HG02759 (cell line): ENCODE data around the gene TRHDE.

Experiments used
- ATAC-seq: cut with Tn5 transposase; IDR thresholded peaks from one replicate; pipeline ENCODE4 v1.9.1; 2021; ENCODE audit warnings: mild to moderate bottlenecking, moderate library complexity; ENCODE audit not compliant: unreplicated experiment

TRHDE gene

DNA sequence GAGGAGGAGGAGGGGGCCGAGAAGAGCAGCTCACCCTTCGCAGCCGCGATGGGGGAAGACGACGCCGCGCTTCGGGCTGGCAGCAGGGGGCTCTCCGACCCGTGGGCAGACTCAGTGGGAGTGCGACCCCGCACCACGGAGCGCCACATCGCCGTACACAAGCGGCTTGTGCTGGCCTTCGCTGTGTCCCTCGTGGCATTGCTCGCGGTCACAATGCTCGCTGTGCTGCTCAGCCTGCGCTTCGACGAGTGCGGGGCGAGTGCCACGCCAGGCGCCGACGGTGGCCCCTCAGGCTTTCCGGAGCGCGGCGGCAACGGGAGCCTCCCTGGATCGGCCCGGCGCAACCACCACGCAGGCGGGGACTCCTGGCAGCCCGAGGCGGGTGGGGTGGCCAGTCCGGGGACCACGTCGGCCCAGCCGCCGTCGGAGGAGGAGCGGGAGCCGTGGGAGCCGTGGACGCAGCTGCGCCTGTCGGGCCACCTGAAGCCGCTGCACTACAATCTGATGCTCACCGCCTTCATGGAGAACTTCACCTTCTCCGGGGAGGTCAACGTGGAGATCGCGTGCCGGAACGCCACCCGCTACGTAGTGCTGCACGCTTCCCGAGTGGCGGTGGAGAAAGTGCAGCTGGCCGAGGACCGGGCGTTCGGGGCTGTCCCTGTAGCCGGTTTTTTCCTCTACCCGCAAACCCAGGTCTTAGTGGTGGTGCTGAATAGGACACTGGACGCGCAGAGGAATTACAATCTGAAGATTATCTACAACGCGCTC lies 745 bp downstream of the TRHDE start:
- no peak for ATAC-seq

DNA sequence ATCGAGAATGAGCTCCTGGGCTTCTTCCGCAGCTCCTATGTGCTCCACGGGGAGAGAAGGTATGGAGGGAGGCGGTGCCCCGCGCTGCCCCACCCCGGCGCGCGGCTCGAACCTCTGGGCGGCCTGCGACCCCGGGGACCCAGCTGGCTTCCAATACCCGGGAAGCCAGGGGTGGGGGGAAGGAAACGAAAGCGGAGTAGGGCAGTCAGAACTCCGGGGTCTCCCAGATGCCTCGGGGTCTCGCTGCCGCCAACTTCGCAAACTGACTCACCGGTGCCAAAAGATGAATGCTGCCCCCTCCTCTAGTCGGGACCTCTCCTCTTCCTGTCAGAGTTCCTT lies 1.3 kb downstream of the TRHDE start:
- no peak for ATAC-seq

GRCh38 chr12:72273851-72274351 lies 1.7 kb downstream of the TRHDE start:
- no peak for ATAC-seq

DNA sequence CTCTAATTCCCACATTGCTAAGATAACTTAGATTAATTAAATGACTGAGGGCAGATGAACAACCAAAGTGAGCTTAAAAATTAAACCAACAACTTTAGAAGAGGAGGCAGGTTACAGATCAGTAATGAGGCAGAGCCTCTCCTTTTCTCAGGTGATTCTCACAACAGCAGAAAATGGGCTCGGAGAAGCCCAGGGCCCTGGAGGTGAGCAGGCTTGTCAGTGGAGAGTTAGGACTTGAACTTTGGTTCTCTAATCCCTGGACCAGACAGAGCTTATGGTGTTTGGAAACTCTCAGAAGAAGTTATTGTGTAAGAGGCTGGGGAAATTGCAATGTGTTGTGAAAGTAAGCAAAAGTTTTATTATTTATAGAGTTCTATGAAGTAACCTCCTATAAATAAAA lies 2.8 kb downstream of the TRHDE start:
- ATAC-seq, result no peak

GRCh38 chr12:72275526-72275925 lies 3.4 kb downstream of the TRHDE start:
- ATAC-seq, result no peak

DNA sequence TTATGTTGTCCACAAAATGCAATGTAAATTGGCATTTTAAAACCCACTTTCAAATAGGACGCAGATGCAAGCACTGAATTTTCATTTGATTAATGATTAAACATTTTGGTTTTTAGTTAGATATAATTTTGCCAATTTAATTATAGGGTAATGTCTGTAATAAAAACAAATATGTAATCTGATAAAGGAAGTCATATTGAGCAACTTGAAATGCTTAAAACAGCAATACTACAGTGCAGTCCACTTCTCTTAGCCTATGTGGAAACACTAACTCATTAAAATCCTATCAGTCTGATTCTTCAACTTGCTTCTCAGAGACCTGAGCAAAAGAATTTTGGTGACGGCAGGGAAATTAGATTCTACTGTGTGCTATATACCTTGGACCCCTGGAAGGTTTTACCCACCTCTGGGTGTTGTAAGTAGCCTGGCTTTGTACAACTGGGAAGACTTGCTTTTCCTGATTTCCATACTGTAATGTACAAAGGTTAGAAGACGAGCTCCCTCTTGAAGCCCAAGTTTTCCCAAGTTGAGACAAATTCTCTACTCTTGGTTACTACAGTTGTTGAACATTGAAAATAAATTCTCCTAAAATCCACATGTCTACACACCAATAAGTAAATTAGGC lies 4.1 kb downstream of the TRHDE start:
- ATAC-seq, result no peak

- no peak for ATAC-seq
Observed at GRCh38 chr12:72277415-72277814, 5.2 kb downstream of the TRHDE start.

DNA sequence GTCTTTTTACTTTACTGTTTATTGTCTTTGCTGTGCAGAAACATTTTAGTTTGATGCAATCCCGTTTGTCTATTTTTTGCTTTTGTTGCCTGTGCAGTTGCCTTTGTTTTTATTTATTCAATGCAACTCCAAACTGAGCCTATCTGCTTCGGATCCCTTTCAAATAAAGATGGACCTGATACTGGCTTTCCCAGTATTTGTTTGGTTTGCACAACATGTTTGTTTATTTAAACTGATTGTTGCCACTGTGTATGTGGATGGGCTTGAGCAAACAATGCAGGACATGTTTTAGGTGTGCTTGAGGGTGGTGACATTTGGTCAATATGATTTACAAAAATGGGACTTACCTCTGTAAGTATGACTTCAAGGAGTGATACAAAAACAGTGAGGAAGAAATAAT lies 6.7 kb downstream of the TRHDE start:
- no peak for ATAC-seq

DNA sequence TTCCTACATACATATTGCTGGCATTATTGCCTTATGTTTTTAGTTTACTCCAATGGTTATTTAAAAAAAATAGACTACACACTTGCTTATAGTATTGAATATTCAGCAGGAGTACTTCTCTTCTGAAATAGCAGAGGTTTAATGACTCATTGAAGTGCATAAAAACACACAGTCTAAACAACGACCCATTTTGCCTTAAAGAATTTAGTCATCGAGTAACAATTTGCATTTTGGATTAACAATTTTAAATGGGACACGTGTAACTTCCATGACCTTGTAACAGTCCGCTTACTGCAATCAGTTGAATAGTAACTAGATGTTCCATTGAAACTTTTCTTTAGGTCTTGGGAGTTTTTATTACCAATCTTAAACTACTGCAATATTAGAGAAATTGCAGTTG lies 9.0 kb downstream of the TRHDE start:
- no peak for ATAC-seq

DNA sequence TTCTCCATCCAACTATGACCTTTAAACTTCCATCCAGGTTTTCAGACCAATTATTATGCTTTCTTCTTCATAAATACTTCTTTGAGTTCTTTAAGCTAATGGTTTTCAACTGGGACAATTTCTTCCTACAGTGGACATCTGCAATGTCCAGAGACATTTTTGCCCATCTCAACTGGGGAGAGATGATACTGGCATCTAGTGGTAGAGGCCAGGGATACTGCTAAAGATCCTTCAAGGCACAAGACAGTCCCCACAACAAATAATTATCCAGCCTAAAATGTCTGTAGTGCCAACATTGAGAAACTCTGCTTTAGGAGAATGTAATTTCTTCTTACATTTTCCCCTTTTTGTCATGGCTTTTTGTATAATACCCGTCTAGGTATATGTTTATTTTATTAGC lies 10.6 kb downstream of the TRHDE start:
- no peak for ATAC-seq

DNA sequence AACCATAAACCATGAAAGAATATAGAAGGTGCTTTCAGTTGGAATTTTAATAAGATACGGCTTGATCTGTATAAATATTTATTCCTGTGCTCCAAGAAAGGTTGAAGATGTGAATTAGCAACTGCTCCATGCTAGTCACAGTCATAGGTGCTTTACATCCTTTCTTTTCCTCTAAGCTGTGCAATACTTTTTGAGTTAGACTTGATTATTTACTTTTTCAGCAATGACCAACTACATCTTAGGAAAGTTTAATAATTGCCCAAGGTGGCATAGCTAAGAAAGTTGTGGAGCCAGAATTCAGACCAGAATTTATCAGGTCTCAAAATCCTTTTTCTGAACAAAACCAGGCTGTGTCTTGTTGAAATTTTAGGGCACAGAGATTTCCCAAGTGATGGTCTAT lies 13.7 kb downstream of the TRHDE start:
- ATAC-seq, result no peak

- no peak for ATAC-seq
Observed at GRCh38 chr12:72286526-72286925, 14.4 kb downstream of the TRHDE start.

DNA sequence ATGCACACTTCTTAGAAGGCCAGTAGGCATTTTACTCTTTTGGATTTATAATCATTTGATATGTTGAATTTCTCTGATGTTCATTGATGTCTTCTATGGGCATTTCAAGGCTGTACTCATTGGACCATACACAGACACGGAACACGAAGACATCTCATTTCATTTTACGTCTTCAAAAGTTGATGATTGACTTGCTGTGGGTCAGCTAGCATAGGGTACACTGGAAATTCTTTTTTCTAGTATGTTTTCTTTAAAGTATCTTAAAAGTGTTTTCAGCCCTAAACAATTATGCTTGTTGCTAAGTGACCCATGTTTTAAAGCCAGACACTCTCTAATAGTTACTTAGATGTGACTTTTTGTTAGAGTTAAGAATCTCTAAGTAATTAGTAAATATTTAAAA lies 16.3 kb downstream of the TRHDE start:
- ATAC-seq, result no peak

- no peak for ATAC-seq
Observed at GRCh38 chr12:72288911-72289310, 16.7 kb downstream of the TRHDE start.

DNA sequence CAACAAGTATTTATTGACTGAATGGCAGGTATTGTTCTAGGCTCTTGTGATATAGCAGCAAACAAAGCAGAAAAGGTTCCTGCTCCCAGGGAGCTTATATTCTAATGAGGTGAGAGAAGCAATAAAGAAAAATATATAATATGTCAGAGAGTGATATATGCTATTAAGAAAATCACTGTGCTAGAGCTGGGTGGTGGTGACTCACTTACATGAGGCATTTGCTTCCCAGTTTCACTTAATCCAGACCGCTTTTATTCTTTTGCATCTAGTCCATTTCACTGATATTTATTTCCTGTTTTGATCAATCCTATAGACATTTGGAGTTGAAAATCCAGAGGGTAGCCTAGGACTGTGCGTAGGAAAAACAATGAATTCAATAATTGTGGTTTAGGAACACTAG lies 17.5 kb downstream of the TRHDE start:
- ATAC-seq, result no peak

- no peak for ATAC-seq
Observed at GRCh38 chr12:72291175-72291574, 19.0 kb downstream of the TRHDE start.

DNA sequence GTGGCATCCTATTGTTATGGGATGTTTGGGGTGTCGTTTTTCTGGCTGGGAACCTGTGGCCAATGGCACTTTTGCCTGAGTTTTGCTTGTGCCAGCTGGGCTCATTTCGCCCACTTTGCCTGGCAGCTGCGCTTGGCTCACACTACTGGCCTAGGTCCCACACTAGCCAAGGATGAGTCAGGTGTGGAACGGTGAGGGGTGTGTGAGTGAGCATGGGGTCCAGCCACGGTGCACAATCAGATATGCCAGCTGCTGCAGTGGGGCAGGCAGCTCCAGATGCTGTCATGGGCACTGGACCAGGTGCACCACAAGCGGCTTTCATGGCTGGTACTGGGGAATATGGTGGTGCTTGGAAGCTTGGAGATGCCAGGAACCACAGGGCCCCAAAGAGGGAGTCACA lies 21.5 kb downstream of the TRHDE start:
- ATAC-seq, result no peak

DNA sequence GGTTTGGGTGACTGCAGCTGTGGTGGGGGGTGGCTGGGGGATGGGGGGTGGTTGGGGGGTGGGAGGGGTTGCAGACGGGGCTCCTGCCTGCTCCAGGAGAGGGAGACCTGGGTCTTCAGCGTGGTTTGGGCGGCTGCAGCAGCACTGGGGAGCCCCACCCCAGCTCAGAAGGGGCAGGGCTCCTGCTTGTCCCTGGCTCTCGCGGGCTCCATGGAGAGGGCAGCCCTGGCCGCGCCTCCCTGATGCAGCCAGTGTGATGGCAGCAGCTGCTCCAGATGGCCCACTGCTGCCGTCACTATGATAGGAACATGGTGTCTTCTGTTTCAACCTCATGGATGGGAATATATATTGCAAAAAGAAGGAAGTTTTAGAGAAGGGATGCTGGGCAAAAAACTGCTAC lies 22.9 kb downstream of the TRHDE start:
- ATAC-seq, result no peak

DNA sequence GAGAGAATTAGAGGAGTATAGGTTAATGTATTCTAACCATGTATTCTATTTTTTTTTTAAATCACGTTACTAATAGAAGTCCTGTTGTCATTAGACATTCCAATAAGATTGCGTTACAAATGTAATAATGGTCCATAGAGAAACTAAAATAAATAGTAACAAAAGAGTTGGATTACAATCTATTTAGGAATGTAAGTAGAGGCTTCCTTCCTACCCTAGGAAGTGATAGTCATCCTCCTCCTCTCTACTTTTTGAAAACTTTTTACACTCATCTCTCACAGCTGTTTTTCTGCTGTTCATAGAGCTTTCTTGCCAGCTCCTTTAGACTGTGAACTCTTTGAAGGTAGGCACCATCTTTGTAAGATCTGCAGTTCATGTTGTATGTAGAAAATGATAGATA lies 23.6 kb downstream of the TRHDE start:
- no peak for ATAC-seq

DNA sequence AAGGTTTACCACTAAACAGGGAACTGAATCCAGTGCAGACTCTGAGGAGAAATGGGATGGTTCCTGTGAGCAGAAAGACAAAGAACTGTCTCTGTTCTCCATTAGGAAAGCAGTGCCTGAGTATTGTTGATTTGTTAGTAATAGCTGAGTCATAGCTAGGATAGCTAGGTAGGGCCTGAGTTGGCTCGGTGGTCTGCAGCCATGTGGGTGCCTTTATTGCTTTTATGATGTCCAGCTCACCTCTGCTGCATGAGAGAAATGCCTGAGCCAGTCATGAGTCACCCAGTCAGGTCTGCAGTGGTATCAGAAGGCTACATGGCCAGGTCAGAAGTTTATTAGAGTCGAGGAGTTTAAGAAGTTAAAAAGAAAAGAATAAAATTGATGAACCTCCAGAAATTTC lies 24.2 kb downstream of the TRHDE start:
- ATAC-seq, result no peak

- ATAC-seq, result no peak
Observed at GRCh38 chr12:72297666-72298065, 25.5 kb downstream of the TRHDE start.

DNA sequence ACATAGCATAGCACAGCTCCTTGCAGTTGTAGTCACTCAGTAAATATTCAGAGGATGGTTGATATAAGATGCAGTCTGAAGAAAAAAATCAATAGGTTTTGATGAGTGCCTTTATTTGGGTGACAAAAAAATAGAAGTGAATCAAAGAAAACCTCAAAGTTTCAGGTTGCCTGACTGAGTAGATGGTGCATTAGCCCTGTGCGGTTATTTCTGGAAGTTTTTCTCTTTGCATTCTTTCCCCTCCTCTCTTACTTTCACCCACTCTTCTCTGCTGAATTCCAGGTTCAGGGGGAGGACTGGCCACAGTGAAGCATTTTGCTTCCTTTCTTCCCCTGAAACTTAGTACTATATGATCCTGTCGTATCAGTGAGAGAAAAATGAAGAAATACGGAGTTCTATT lies 28.6 kb downstream of the TRHDE start:
- ATAC-seq, result no peak

- ATAC-seq, result no peak
Observed at GRCh38 chr12:72304751-72305150, 32.6 kb downstream of the TRHDE start.
